Cardiac muscle cell (in vitro differentiated cells and primary cell): ENCODE results near the gene BMAL1. TPM values are rescaled to one million over a fixed set of nuclear protein-coding genes. Genes with fewer than 3 reads are reported as not detected.
A peak's percentile ranks its signal among the peaks of the same experiment; 100 is the strongest.

Source experiments
- DNase-seq, 2 donors: peaks; one replicate each; pipeline versions ENCODE4 v3.0.0 to v3.0.0-alpha.2; 2010 to 2017; ENCODE audit warnings: low read depth in 1 of 2, low spot score in 1 of 2
- H3K27ac ChIP-seq: fragments of 200-600 bp; sonication (generic); 2 replicates; pipeline ENCODE4 v1.5.1; 2016
- H3K27me3 ChIP-seq: fragments of 200-600 bp; sonication (generic); 2 replicates; pipeline ENCODE4 v1.6.0; 2016; ENCODE audit warnings: control low read depth
- H3K36me3 ChIP-seq: fragments of 200-600 bp; sonication (generic); 2 replicates; pipeline ENCODE4 v1.5.1; 2016; ENCODE audit warnings: control low read depth
- H3K4me1 ChIP-seq: fragments of 200-600 bp; sonication (generic); 2 replicates; pipeline ENCODE4 v1.8.1; 2017; ENCODE audit warnings: low read depth, mild to moderate bottlenecking, mixed run types
- H3K4me3 ChIP-seq: fragments of 200-600 bp; sonication (generic); 2 replicates; pipeline ENCODE4 v1.5.1; 2016; ENCODE audit warnings: mild to moderate bottlenecking
- H3K9me3 ChIP-seq: fragments of 200-600 bp; sonication (generic); 2 replicates; pipeline ENCODE4 v1.5.1; 2017; ENCODE audit warnings: low read depth, mild to moderate bottlenecking, control low read depth
- polyA plus RNA-seq: library from polyadenylated mRNA; unstranded; fragments of >200 nt; fragmentation: Nextera tagmentation; extraction: Ambion mirVana; gene quantifications from 2 replicates; pipeline ENCODE4 v1.2.1, GENCODE V29; 2016
- total RNA-seq: library from RNA; depleted of rRNA; stranded (reverse); fragments of >200 nt; gene quantifications from 2 replicates; pipeline ENCODE4 v1.2.3, GENCODE V29; 2016
- TF ChIP-seq, protein P1 (sequence below): IDR thresholded peaks from 2 replicates; pipeline ENCODE4 v1.5.1; 2012; ENCODE audit warnings: low read depth, mild to moderate bottlenecking, low read length

The BMAL1 gene
- total and polyA plus RNA-seq, 2 experiments from 2014 or later = 3.9 to 12.4 TPM

DNA sequence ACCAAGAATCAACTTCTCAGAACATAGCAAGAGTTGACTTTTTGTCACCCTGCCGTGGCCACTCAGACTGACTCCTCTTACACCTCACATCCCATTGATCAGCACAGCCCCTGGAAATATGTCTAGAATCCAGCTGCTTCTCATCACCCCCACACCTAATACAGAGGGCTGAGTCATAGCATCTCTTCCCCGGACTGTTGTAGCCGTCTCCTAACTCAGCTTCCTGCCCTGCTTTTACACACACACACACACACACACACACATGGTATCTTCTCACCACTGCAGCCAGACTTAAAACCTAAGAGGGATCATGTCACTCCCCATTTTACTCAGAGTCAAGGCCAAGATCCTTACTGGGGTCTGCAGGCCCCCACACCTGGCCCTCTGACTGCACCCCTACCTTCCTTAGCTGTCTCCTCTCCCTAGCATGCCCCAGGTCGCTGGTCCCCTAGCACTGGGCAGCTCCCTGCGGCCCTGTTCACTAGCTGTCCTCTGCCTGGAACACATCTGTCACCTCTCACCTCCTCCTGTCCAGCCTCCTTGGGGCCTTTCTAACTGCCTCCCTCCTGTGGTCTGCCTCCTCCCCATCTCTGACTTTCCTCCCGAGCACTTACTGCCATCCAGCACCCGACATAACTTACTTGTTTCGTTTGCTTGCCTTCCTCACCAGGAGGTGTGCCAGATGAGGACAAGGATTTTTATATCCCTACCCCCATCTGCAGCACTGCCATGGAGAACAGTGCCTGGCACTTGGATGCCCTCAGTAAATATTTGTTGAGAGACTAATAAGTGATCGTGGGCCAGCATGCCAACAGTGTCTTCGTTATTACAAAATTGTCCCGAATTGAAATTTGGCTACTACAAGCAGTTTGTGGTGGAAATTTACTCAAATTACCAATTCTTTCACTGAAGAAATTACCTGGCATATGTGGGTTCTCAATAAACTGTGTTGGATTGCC lies 61.9 kb downstream of the BMAL1 start:
- TF ChIP-seq, protein P1, sequence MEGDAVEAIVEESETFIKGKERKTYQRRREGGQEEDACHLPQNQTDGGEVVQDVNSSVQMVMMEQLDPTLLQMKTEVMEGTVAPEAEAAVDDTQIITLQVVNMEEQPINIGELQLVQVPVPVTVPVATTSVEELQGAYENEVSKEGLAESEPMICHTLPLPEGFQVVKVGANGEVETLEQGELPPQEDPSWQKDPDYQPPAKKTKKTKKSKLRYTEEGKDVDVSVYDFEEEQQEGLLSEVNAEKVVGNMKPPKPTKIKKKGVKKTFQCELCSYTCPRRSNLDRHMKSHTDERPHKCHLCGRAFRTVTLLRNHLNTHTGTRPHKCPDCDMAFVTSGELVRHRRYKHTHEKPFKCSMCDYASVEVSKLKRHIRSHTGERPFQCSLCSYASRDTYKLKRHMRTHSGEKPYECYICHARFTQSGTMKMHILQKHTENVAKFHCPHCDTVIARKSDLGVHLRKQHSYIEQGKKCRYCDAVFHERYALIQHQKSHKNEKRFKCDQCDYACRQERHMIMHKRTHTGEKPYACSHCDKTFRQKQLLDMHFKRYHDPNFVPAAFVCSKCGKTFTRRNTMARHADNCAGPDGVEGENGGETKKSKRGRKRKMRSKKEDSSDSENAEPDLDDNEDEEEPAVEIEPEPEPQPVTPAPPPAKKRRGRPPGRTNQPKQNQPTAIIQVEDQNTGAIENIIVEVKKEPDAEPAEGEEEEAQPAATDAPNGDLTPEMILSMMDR = no peak
- Histone ChIP-seq H3K36me3 (no peaks in the 10 kb centered on the region), H3K27me3 (no peaks in the 10 kb centered on the region), H3K27ac (no peak overlapping the region), H3K9me3 (no peaks in the 10 kb centered on the region), H3K4me1 (no peaks in the 10 kb centered on the region), H3K4me3 (no peak overlapping the region)
- DNase-seq = peak in 1 of 2 donors; percentile 92

DNA sequence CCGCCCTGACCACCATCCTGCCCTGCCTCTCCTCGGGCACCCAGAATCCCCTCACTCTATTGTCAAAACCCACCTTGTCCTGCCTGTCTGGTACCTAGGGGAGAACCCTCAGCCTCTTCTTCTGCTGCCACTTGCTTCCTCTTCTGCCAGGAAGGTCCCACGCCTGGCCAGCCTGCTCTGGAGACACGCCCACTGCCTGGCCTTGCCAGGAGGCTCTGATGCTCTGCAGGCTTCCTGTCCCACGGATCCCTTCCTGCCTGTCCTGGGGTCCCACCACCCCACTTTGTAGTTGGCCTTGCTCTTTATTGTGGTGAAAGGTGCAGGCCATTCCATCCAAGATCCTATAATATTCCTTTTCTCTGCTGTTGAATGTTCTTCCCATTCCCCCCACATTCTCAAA lies 63.4 kb downstream of the BMAL1 start:
- H3K36me3 ChIP-seq = no peaks in the 10 kb centered on the region
- TF ChIP-seq, protein P1 = no peak
- DNase-seq = no peak
- no peaks in the 10 kb centered on the region for H3K4me1 ChIP-seq
- H3K4me3 ChIP-seq = no peak overlapping the region
- no peak overlapping the region for H3K27ac ChIP-seq
- H3K27me3 ChIP-seq = no peaks in the 10 kb centered on the region
- H3K9me3 ChIP-seq = no peaks in the 10 kb centered on the region

DNA sequence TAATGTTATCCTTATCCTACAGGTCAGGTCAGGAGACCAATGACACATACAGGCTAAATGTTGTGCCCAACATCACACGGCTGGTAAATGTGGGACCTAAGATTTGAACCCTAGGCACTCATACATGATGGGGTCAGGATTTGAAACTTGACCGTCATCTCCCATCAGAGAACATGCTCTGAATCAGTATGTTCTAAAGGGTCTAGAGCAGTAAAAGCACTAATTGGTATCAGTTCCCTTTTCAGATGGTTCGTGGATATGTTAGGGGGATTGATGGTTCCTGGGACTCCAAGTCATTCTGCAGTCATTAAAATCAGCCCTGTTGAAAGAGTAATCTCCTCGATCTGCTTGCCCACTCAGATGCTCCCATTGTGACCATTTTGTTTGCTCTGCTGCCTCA lies 65.5 kb downstream of the BMAL1 start:
- no peaks in the 10 kb centered on the region for H3K27me3 ChIP-seq
- H3K4me3 ChIP-seq = no peak overlapping the region
- H3K27ac ChIP-seq = no peak overlapping the region
- no peaks in the 10 kb centered on the region for H3K4me1 ChIP-seq
- TF ChIP-seq, protein P1 = no peak
- no peaks in the 10 kb centered on the region for H3K36me3 ChIP-seq
- DNase-seq = no peak
- no peaks in the 10 kb centered on the region for H3K9me3 ChIP-seq

DNA sequence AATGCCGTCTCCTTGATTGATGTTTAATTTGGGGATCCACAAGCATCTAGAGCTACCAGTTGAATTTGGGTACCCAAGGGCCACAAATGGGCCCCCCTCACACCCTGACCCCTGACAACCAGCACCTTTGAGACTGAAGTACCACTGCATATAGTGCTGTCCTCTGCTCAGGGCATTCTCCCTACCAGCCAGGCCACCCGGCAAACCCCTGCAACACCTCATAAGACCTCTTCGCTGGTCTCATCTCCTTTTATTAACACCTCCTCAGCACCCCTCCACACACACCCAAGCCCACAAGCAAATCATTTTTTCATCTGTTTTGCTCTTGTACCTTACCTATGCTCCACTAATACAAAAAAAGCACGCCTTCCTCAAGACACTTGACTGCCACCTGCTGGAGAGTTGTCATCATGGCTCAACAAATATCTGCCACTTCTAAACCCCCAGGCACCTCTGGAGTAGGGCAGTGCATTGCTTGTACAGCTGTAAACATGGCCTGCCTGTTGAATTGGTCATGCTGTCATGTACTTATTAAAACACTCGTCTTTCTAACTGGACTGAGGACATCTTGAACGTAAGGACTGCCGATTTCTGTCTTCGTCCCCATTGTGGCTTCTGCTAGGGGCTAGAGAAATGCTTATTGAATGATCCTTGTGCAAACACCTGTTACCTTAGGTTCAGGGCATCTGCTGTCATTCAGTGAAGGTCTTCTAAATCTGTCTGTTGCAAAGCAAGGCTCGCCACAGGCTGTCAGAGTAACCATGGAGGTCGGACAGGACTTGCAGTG lies 66.5 kb downstream of the BMAL1 start:
- Histone ChIP-seq H3K27me3 (no peaks in the 10 kb centered on the region), H3K4me1 (no peaks in the 10 kb centered on the region), H3K36me3 (no peaks in the 10 kb centered on the region), H3K27ac (no peak overlapping the region), H3K9me3 (no peaks in the 10 kb centered on the region), H3K4me3 (no peak overlapping the region)
- DNase-seq = peak; percentile 82 to 83
- TF ChIP-seq, protein P1 = peak; percentile 80

DNA sequence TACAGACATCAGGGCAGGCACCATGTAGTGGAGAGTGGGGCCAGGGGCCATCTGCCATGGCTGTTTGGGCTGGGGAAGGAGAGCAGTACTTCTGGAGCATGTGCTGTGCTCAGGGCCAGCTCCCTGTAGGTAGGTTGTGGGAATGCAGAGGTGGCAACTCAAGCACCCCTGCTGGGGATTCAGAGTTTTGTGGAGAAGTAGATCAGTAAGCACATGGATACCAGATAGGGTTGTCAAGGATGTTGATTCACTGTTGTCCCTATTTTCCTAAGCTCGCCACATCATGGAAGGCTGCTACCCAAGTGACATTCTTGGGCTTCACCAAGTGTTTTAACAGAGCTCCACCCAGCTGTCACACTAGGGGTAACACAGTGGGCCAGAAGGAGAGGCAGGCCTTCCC lies 67.2 kb downstream of the BMAL1 start:
- TF ChIP-seq, protein P1 = no peak
- Histone ChIP-seq H3K4me1 (no peaks in the 10 kb centered on the region), H3K9me3 (no peaks in the 10 kb centered on the region), H3K27me3 (no peaks in the 10 kb centered on the region), H3K27ac (no peak overlapping the region), H3K36me3 (no peaks in the 10 kb centered on the region), H3K4me3 (no peak overlapping the region)
- DNase-seq = no peak
